Ramos (cell line): Measurements from ENCODE around the gene BLOC1S4.
"Not testable (repeated sequence)": the region's sequence is repeated elsewhere in the genome, so short reads cannot be mapped to it uniquely, and the experiment has no call there.

Experiments used
- in situ Hi-C: fragments of 300-500 bp; cut with MboI; formaldehyde crosslinking; loops from one replicate; pipeline ENCODE4 v1.14.3; 2022; ENCODE audit warnings: low sequenced_read_pairs; ENCODE audit not compliant: unreplicated experiment

The BLOC1S4 gene

DNA sequence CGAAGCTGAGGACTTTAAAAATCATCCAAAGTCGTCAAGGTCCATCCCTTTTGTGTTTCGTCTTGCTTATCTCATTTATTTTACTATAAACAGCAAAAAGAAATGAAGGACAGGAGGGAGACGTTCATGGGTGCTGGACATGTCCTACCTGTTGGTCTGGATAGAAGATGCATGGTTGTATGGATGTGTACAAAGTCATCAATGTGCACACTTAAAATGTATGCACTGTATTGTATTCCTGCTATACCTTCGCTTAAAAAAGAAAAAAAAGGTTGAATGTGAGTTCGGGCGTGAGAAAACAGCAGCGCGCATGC, 313 bp upstream of the BLOC1S4 start:
- in situ Hi-C loops: no loop called here

DNA sequence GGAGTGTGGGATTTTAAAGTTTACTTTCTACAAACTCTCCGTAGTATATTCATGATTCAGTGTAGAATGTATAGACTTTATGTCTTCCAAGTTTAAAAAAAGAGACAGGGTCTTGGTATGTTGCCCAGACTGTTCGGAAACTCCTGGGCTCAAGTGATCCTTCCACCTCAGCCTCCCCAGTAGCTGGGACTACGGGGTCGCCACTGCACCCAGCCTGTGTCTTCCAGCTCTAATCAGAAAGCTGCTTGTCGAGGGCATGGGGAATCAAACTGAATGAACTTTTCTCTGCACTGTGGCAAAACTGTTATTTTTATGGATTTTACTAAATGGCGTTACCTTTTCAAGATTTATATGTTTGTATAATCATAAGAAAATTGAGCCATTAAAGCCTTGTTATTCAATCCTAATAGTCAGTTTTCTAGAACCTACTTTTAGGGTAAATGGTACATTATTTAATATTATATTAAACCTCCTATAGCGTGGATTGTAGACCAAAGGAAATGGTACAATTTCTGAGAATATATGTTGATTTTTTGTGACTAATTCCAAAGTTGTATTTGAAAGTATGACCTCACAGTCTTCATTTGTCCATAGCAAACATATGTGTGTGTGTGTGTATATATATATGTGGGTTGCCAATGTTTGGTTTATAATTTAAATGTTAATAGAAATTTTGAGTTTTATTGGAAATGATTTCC, 1.1 kb downstream of the BLOC1S4 start:
- in situ Hi-C loops: no loop called here

DNA sequence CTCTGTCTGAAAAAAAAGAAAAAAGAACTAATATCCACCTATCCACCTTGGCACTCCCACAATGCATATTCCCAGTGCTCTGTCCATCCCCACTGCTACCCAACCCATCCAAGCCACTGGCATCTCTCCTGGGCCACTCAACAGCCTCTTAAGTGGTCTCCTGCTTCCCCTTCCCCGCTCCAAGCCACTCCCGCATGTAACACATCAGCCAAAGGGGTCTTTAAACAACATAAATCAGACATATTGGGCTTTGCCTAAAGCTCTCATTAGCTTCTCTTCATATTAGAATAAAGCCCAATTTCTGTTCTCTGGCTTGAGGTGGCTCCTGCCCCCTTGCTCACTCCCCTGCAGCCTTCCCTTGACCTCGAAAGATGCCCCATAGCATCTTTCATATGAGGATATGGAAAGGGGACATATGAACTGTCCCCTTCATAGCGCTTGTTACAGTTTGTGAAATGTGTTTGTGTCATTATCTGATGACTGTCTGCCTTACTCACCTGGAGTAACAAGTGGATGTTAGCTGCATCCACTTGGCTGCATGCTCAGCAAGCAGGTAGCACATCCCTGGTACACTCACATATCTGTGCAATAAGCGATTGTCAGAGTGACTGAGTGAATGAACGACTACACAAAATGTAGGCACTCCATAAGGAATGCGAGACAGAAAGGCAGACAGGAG, 3.1 kb downstream of the BLOC1S4 start:
- in situ Hi-C loops: no loop called here

DNA sequence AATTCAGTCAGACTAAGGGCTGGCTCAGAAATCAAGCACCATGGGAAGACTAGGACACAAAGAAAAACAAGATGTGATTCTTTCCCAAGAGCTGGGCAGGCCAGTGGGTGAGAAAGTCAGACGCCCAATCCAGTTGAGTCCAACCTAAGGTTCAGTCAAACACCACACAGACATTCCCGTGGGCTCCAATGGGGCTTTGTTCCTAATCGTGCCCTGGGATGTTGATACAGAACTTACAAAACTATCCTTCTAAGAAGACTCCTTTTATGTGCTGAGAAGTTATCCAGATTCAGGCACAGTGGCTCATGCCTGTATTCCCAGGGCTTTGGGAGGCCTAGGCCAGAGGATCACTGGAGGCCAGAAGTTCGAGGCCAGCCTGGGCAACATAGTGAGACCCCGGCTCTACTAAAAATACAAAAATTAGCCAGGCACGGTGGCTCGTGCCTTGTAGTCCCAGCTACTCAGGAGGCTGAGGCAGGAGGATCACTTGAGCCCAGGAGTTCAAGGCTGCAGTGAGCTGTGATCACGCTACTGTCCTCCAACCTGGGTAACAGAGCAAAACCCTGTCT, 3.7 kb downstream of the BLOC1S4 start:
- in situ Hi-C loops: loop anchor here (5.0 kb wide), 2 partner anchors 158 to 353 kb away; no protein-coding TSS in a partner anchor

DNA sequence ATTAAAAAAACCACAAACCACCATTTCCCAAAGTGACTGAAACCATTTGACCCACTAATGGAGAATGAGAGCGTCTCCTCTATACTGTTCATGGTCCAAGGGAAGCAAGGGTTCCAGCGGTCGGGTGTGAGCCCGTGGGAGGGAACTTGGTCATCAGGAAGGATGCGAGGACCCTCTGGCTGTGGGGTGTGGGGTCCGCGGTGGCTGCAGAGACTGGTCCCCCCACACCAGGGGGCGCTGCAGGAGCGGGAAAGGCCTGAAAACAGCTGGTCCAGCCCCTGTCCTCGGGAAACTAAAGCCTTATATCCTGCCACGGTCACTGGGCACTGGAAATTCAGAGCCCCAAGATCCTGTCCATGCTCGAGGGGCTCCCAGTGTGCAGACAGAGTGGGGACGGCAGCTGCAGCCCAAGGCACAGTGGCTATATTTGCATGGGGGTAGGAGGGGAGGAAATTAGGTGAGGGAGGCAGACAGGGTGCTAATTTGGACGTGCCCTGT, 4.3 kb downstream of the BLOC1S4 start:
- in situ Hi-C loops: loop anchor here (5.0 kb wide), 2 partner anchors 157 to 352 kb away; no protein-coding TSS in a partner anchor

DNA sequence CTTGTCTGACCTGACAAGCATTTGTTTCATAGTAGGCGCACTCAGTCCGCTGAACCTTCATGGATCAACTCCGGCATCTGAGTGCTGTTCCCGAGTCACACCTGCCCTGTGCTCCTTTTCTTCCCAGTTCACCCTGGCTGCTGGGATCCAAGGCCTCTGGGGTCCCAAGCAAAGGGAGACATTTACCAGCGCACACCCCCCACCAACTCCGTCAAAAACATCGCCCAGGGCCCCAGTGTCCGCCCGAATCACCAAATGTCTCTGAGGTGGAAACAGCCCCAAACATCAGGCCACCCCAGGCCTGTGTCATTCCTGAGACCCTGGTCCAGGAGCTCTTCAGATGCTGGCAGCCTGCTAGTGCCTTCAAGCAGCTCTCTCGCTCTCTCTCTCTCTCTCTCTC, 5.1 kb downstream of the BLOC1S4 start:
- in situ Hi-C loops: loop anchor here (5.0 kb wide), 2 partner anchors 156 to 351 kb away; no protein-coding TSS in a partner anchor

DNA sequence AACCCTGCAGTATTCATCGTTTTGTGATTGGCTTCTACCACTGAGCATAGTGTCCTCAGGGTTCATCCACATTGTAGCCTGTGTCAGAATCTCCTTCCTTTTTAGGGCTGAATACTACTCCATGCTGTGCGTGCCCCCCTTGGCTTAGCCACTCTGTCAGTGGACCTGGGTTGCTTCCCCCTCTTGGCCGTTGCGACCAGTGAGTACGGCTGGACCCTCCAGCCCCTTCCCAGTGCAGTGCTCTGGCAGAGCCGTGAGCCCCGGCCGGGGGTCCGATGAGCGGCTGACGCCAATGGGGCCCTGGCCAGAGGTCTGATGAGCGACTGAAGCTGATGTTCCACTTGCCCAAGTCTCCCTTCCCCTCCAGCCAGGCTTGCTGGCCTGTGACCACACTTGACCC, 6.9 kb downstream of the BLOC1S4 start:
- in situ Hi-C loops: loop anchor here (5.0 kb wide), 2 partner anchors 154 to 349 kb away; no protein-coding TSS in a partner anchor

DNA sequence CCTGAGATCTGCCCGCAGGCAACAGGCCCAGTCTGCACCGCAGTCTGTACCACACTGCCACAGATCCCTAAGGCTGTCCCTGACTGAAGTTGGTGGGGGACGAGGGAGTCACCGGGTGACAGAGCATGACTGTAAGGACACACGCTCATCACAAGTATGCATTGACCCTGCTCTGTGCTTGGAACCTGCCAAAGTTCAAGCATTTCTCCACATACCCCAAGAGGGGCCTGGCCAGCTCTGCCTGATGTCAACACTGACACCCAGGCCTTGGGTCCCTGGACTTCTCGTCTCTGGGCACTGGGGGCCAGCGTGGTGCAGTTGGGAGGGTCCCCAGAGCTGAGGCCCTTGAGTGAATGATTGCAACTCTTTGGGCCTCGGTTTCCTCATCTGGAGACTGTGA, 7.9 kb downstream of the BLOC1S4 start:
- in situ Hi-C loops: loop anchor here (5.0 kb wide), 2 partner anchors 153 to 348 kb away; no protein-coding TSS in a partner anchor

DNA sequence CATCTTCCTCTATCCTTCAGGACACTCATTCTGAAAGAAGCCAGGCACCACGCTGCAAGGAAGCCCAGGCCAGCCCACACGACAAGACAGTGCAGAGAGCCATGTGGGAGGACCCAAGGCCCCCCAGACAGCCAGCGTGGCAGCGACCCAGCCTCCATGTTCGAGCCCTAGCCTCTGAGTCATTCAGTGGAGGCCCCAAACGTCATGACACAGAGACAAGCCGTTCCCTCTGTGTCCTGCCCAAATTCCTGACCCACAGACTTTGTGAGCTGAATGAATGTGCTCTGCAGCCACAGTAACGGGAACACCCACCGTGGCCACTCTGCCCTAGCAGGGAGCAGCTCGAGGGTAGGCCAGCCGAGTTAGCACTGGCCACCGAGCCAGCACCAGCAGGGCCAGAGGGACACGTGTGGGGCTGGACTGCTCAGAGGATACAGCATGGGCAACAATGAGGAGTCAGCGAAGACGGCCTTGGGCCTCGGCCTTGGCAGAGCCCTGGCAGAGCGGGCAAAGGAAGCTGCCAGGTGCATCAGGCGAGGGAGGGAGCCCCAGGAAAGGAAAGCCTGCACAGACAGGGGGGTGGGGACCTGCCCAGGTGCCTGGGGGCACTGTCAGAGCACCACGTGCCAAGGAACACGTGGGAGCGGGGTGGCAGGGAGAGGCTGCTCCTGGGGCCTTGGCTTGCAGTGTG, 8.6 kb downstream of the BLOC1S4 start:
- in situ Hi-C loops: loop anchor here (5.0 kb wide), 2 partner anchors 153 to 348 kb away; no protein-coding TSS in a partner anchor

DNA sequence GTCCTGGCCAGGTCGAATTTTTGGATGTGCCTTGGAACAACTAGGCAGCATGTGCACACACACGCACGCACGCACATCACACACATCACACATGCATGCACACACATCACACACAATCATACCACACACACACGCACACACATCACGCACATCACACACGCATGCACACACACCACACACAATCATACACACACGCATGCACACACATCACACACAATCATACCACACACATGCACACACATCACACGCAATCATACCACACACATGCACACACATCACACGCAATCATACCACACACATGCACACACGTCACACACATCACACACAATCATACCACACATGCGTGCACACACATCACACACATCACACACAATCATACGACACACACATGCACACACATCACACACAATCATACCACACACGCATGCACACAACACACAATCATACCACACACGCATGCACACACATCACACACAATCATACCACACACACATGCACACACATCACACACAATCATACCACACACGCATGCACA, 9.5 kb downstream of the BLOC1S4 start:
- in situ Hi-C loops: not testable (repeated sequence)

DNA sequence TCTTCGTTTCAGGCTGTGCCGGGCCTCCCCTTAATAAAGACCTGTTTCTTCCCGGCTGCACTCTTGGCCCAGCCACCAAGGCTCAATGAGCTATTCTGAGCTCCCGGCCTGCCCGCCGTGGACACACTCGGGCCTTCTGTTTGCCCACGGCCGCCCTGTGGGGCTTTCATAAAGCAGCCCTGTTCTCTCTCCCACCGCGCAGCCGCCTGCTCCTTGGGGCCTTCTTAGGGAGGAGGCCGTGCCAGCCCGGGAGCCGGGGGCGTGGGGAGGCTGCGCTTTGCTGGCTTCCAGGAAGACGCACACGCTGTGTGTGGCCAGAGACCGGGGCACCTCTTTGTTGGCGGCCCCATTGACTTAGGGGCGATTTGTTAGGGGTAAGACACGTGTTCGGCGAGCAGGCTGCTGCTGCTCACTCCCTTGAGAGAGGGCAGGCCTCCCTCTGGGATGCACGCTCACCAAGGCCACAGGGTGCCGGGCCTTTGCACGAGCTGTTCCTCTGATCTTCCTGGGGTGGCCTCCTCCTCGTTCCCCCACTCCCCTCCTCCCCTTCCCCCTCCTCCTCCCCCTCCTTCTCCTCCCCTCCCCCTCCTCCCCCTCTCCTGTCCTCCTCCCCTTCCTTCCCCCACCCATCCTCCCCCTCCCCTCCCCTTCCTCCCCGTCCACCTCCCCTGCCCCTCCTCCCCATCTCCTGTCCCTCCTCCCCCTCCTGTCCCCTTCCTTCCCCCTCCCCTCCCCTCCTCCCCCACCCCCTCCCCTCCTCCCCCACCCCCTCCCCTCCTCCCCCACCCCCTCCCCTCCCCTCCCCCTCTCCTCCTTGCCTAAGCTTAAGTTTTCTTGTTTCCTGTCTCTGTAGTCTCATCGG, 11.3 kb downstream of the BLOC1S4 start:
- in situ Hi-C loops: no loop called here

DNA sequence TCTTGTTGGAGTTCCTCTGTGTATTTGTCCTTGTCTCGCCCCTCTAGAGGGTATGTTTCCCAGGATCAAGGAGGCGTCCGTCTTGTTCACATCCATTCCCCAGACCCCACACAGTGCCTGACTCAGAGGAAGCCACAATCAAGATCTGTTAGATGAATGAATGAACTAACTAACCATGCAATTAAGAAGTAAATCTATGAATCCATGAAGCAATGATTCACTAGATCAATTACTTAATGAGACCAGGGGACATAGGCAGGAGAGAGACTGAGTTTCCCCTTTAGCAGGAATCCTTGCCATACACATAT, 11.9 kb downstream of the BLOC1S4 start:
- in situ Hi-C loops: no loop called here

DNA sequence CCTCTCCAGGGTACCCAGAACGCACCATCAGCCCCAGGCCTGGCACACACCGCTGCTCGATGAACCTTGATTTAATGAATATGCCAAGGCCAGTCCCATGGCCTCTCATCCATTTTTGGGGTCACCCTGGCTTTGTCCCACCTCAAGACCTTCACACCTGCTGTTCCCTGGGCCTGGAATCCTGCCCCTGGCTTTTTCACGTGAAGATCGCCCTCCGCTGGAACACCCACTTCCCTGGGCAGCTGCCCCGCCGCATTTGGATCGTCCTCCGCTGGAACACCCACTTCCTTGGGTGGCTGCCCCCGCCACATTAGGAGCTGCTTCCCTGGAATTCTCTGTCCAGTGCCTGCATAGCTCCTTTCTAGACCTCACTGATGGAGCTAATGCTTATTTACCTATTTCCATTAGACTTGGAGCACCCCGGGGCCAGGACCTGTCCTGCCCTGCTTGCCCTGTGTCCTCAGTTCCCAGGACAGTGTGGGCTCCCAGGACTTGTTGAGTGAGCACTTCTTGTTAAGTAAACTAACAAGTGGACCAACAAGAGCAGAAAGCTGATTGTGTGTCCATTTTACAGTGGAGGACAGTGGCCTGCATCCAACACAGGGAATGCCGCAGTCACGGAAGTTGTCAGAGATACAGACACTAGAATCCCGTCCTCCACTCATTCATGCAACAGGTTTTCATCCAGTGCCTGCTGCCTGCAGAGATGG, 12.5 kb downstream of the BLOC1S4 start:
- in situ Hi-C loops: no loop called here

DNA sequence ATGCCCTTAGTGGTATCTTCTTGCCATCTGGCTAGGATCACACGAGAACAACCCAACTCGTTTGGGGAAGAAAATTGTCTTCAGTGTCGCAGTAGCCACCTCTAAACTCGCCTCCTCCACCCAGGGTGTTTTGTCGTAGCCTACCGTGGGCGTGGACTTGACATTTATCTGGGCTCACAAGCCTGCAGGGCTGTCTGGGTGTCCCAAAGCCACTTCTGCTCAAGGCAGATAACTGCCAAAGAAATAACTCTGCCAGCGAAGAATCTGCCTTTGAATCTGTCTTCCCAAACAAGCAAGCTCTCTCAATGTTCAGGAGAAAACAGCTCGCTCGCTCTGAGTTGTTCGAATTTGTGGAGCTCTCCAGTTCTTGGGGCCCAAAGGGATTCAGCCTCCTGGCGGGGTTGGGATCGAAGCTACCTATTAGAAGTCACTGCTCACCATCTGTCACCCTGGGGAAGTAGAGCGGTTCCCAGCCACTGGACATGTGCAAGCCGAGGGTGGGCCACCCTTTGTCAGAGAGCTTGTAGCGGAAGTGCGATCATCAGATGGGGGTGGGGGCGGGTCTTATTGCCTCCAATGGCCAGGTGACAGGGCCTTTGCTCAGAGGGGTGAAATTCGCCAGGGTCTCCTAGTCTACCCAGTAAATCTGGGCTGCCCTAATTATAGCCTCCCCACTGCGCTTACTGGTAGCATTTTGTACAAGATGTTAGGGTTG, 14.8 kb downstream of the BLOC1S4 start:
- in situ Hi-C loops: no loop called here

DNA sequence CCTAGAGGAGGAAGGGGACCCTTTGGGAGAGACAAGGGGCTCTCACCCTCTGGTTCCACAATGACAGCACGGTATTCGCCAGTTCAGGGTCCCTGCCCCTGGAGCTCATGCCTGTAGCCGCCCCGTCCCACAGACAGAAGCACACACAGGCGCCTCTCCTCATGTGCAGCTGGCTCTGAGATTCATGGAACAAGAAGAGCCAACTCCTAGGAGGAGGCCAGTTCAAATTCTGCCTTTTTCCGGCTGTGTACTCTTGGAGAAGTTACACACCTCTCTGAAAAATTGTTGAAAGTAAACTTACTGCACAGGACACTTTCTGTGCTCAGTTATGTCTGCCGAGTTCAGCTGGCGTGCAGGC, 15.3 kb downstream of the BLOC1S4 start:
- in situ Hi-C loops: no loop called here

DNA sequence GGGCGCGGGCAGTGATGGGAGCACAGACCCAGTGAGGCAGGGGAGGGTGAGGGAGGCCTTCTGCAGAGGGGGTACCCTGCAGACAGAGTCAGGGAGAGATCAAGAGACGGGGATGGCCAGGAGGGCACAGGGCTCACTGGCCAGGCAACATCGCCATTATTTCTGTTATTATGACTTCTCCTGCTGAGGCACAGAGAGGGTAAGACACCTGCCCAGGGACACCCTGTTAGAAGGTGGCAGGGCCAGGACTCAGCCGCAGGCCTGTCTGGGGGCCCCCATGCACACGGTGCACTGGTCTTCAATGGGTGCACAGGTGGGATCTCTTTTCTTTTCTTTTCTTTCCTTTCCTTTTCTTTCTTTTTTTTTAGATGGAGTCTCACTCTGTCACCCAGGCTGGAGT, 15.8 kb downstream of the BLOC1S4 start:
- in situ Hi-C loops: no loop called here

DNA sequence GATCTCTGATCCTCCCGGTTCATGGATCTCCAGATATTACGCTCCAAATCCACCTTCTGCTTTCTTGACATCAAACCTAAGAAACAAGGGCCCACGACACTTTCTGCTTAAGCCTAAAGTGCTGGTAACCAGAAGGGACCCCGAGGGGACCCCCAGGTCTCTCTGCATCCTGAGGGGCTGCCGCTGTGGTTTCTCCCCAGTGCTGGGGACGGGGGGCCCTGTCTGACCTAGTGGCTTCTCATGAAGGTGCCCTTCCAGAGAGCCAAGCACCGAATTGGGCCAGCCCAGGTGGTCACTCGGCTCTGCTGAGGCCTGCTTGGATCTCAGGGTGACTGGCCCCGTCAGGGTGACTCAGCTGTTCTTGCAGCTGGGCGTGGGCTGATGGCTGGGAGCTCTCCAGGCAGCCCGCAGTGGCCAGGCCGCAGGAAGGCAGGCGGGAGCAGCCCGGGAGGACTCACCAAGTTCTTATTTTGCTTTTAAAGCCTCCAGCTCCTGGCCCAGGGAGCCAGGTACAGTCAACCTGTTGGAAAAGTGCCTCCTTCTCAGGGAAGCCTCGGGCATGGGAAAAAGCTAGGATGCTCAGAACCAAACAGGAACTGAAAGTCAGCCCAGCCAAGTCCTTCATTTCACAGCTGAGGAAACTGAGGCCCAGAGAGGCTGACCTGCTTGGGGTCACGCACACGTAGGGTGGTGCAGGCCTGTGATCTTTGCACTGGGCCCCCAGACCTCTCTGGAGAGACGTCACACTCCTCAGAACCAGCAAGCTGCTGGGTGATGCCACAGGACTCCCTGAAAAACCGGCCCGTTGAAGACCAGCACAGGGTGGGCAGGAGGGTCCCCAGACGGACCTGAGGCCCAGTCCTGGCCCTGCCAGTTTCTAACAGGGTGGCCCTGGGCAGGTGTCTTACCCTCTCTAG, 16.7 kb downstream of the BLOC1S4 start:
- in situ Hi-C loops: no loop called here
